Right hindlimb (tissue), 1 donor: Measurements from ENCODE around the gene UROC1.

Source experiments
- DNase-seq: peaks from one replicate; pipeline ENCODE4 v3.0.0-alpha.2; 2018

The UROC1 gene

DNA sequence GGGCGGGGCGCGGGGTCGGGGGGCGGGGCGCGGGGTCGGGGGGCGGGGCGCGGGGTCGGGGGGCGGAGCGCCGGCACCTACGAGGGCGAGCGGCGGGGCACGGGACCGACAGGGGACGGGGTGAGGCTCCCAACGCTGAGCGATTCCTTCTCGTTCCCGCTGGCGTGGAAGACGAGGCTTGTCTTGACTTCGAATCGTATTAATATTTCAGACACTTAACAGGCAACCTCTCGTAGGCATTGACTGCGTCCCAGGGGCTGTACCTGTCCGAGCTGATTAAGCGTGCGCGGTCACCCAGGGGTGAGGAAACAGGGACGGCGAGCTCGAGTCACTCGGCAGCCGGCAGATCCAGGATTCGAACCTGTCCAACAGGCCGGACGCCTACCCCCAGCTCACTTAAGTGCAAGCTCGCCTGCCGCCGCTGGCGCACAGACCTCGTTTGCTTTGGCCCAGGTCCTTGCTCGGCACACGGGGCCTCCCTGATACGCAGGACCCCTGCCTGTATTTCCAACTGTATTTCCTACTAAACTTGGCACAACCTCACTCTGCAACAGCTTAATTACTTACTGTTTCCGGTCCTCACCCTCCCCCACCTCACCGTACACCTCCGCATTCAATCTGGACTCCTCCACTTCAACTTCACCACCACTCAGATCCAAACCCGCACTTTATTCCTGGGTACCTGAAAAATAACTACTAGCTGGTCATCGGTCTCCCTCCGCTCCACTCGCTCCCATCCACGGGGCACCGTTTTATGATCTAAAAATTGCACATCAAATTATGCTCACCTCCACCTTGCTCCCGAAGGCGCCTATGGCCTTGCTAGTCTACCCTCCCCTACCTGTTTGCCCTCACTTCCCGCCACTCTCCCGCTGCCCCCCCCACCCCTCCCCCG is 41.2 kb downstream of the UROC1 start:
- DNase-seq, result peak; percentile 67

GRCh38 chr3:126475413-126476114 is 42.0 kb downstream of the UROC1 start, which contains the start of gene ZXDC:
ZXDC (minus strand) TSS chr3:126475891; CDS start chr3:126475865, 26 bp downstream.
- DNase-seq, result peak; percentile 96

- peak; percentile 52 for DNase-seq
Observed at GRCh38 chr3:126474498-126475412, 42.8 kb downstream of the UROC1 start.

- DNase-seq, result no peak
Observed at GRCh38 chr3:126473292-126474168, 44.0 kb downstream of the UROC1 start.

DNA sequence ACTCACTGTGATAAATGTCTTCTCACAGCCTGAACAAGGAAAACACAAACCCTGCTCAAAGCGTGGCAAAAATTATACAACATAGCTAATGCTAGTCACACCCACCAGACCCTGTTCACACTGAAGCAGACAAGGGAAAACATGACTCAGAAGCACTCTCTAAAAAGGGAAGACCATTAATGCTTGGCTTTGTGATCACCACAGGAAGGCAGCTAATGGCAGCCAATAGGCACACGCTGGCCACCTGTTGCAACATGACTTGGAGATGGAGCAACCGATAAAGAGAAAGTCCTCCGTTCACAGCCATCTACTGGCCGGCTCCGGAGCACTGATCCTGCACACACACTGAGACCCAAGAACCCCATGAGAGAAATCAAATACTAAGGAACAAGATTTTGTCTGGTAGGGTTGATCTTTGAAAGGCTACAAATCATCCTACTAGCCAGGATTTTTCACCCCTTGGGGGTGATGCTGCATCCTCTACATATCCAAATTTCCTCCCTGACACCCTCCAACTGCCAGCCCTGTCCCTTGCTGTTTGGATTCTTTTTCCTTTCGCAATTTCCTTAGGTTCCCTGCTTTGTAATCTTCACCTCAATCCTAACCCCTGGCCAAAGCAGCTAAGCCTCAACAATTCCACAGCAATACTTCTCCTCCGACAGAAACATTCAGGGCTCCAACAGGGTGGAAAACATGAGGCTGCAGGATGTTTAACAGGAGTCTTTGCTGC is 45.1 kb downstream of the UROC1 start:
- no peak for DNase-seq

- DNase-seq, result no peak
Observed at GRCh38 chr3:126469479-126469878, 48.1 kb downstream of the UROC1 start.

DNA sequence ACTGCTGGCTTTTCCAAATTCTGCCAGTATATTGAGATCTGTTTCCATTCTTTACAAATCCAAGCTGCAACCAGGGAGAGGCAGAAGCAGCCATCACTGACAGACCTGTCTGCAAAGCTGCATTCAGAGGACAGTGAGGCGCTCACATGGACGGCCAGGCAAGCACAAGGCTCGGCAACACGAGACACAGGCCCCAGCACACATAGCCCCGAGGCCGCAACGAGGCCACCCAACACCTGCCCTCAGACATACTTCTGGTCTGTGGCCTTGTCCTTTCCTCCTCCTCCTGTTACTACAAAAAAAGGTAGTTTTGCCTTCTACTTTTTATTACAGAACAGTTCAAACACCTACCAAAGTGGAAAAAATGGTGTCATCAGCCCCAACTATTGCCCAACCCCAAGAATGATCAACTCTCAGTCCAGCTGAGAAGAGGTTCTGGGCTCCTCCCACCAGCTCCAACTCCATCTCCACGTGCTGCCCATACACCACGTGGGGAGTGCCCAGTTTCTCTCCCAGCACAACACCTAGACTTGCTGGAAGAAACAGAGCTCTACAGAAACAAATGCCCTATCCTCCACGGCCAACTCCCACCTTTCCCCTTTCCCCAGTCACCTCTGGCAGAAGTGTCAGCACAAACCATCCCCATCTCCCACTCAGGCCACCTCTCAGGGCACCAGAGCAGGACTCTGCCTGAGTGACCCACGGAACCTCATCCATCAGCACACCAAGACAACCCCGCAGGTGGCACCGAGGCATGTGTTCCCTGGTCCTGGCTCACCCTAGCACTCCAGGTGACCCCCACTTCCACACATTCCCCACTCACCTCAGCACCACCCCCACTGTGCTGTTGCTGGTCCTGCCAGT is 49.3 kb downstream of the UROC1 start:
- DNase-seq, result no peak

DNA sequence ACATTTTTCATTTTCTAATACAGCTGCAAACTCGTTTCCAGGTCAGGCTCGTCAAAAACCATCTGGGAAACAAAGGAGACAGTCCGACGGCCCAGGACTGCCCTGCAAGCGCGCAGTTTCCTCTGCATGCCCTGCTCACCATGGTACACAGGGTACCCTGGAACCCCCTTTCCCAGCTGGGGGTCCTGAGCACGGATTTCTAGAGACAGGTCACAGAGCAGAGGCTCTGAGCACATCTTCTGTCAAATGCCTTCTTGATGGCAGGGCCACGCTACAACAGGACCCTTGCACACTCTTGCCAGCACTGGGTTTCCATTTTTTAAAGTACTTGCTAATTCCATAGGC is 50.0 kb downstream of the UROC1 start:
- DNase-seq, result no peak

- DNase-seq, result no peak
Observed at GRCh38 chr3:126466886-126467610, 50.5 kb downstream of the UROC1 start.

DNA sequence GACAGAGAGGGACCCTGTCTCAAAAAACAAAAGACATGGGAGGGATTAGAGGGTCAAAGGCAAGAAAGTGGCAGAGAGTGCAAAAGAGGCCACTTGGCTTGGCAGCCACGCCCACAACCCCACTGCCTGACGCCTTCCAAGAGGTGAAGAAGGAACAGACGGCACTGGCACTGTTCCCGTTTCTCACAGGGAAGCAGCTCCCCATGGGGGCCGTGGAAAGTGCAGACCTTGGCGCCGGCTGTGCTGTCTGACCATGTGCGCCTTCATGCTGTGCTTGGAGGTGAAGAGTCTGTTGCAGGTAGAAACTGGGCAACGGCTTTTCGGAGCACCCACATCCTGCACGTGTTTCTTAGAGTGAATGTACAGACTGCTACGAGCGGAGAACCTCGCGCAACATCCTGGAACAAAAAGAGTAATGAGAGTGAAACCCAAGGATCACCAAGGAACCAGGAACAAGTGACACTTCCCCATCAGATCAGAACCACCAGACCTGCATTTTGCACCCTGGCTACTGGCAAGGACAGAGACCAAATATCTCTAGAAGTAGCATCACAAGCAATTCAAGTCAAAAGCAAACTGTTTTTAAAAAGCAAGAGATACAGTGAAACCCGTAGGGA is 51.5 kb downstream of the UROC1 start:
- no peak for DNase-seq

GRCh38 chr3:126464997-126465396 is 52.6 kb downstream of the UROC1 start:
- no peak for DNase-seq

DNA sequence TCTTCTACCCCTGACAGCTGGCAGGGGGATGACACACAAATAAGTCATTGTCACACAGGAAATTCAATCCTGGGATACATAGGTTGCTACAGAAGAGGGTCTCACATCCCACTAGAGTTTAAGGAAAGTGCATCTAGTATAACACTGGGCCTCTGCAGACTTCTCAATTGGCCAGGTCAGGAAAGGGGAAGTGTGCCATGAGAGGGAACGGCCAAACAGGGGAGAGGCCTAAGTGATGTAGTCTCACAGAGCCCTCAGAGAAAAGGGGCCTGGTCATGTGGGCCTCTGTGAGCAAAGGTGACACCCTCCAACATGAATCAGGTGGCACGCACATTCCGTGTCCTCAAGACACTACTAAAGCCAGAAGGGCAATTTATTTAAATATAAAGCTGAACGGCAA is 53.1 kb downstream of the UROC1 start:
- no peak for DNase-seq

GRCh38 chr3:126464093-126464492 is 53.5 kb downstream of the UROC1 start:
- DNase-seq, result no peak

GRCh38 chr3:126463521-126463920 is 54.1 kb downstream of the UROC1 start:
- DNase-seq, result no peak

GRCh38 chr3:126461450-126462070 is 56.0 kb downstream of the UROC1 start:
- DNase-seq, result no peak

- DNase-seq, result no peak
Observed at GRCh38 chr3:126460381-126460780, 57.2 kb downstream of the UROC1 start.

DNA sequence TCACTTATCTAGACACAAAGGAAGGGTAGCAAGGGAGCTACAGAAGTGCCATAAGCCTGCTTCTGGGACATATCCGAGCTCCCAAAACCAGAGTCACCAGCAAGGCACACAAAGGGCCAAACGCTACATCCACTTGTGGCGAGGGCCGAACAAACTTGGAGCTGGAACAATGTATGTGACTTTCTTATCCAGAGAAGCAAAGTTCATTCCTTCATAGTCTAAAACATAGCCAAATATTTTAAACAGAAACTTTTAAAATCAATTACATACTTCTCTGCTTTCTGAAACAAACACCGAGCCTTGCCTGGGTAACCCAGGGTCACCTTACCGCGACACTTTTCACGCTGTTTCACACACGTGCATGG is 57.8 kb downstream of the UROC1 start:
- DNase-seq, result no peak

GRCh38 chr3:126459111-126459762 is 58.3 kb downstream of the UROC1 start:
- DNase-seq, result no peak
